Measurements from ENCODE around the gene HORMAD2.
"Not testable (repeated sequence)": the region's sequence is repeated elsewhere in the genome, so short reads cannot be mapped to it uniquely, and the experiment has no call there.

Gene HORMAD2

GRCh38 chr22:30054067-30054763 lies 26.0 kb upstream of the HORMAD2 start:
- TF ChIP-seq CTCF (IDR thresholded peaks at IDR 0.05; ENCODE audit: borderline replicate concordance, control extremely low read depth, extremely low read depth, insufficient read depth, missing control alignments): no peak
- in situ Hi-C loops (cut with MboI; ENCODE audit: low sequenced_read_pairs, unreplicated experiment): no loop called here
- no peak for DNase-seq (ENCODE audit: low spot score)

GRCh38 chr22:30054764-30055069 lies 25.5 kb upstream of the HORMAD2 start:
- TF ChIP-seq CTCF (IDR thresholded peaks at IDR 0.05; ENCODE audit: borderline replicate concordance, control extremely low read depth, extremely low read depth, insufficient read depth, missing control alignments): no peak
- in situ Hi-C loops (cut with MboI; ENCODE audit: low sequenced_read_pairs, unreplicated experiment): no loop called here

GRCh38 chr22:30056015-30056414 lies 24.2 kb upstream of the HORMAD2 start:
- DNase-seq (ENCODE audit: low spot score): no peak
- in situ Hi-C loops (cut with MboI; ENCODE audit: low sequenced_read_pairs, unreplicated experiment): no loop called here
- no peak for TF ChIP-seq CTCF (IDR thresholded peaks at IDR 0.05; ENCODE audit: borderline replicate concordance, control extremely low read depth, extremely low read depth, insufficient read depth, missing control alignments)

More at GRCh38 chr22:30054764-30055069, 25.5 kb upstream of the HORMAD2 start:
- no peak for DNase-seq (ENCODE audit: low spot score)

GRCh38 chr22:30057375-30057774 lies 22.9 kb upstream of the HORMAD2 start:
- DNase-seq (ENCODE audit: low spot score): no peak
- no peak for TF ChIP-seq CTCF (IDR thresholded peaks at IDR 0.05; ENCODE audit: borderline replicate concordance, control extremely low read depth, extremely low read depth, insufficient read depth, missing control alignments)
- in situ Hi-C loops (cut with MboI; ENCODE audit: low sequenced_read_pairs, unreplicated experiment): no loop called here

- in situ Hi-C loops (cut with MboI; ENCODE audit: low sequenced_read_pairs, unreplicated experiment); DNase-seq (ENCODE audit: low spot score): not testable (repeated sequence)
Measured at GRCh38 chr22:30059346-30060020, 20.8 kb upstream of the HORMAD2 start.

- DNase-seq (ENCODE audit: low spot score); in situ Hi-C loops (cut with MboI; ENCODE audit: low sequenced_read_pairs, unreplicated experiment): not testable (repeated sequence)
Measured at GRCh38 chr22:30061094-30061493, 19.2 kb upstream of the HORMAD2 start.

GRCh38 chr22:30062259-30062658 lies 18.0 kb upstream of the HORMAD2 start:
- in situ Hi-C loops (cut with MboI; ENCODE audit: low sequenced_read_pairs, unreplicated experiment): no loop called here
- no peak for TF ChIP-seq CTCF (IDR thresholded peaks at IDR 0.05; ENCODE audit: borderline replicate concordance, control extremely low read depth, extremely low read depth, insufficient read depth, missing control alignments)
- no peak for DNase-seq (ENCODE audit: low spot score)

Data from GM13976 (cell line).